Stimulated activated CD8-positive, alpha-beta memory T cell treated with anti-CD3 and anti-CD28 coated beads, Interleukin-15, amount 100 ng/mL, for 48 hours (primary cell): ENCODE data around the gene KCNK1.

Experiments used
- DNase-seq, 2 donors: peaks; one replicate each; pipeline ENCODE4 v3.0.0-alpha.2; 2020; ENCODE audit warnings: low read depth in 2 of 2

The KCNK1 gene

GRCh38 chr1:233613252-233614172, at the start of gene KCNK1:
TSS of gene KCNK1 (plus strand) at chr1:233614106. CDS start at chr1:233614172, 66 bp downstream.
- no peak for DNase-seq

GRCh38 chr1:233565313-233565712, 48.6 kb upstream of the KCNK1 start:
- DNase-seq = no peak

GRCh38 chr1:233566886-233567285, 47.0 kb upstream of the KCNK1 start:
- DNase-seq = no peak

- no peak for DNase-seq
Observed at GRCh38 chr1:233569636-233570035, 44.3 kb upstream of the KCNK1 start.

GRCh38 chr1:233570216-233570615, 43.7 kb upstream of the KCNK1 start:
- no peak for DNase-seq

- no peak for DNase-seq
Observed at GRCh38 chr1:233570706-233571105, 43.2 kb upstream of the KCNK1 start.

GRCh38 chr1:233572896-233573295, 41.0 kb upstream of the KCNK1 start:
- DNase-seq = no peak

- DNase-seq = no peak
Observed at GRCh38 chr1:233575450-233575849, 38.5 kb upstream of the KCNK1 start.

GRCh38 chr1:233582439-233582838, 31.5 kb upstream of the KCNK1 start:
- no peak for DNase-seq

GRCh38 chr1:233584376-233584775, 29.5 kb upstream of the KCNK1 start:
- DNase-seq = no peak

GRCh38 chr1:233584931-233585330, 29.0 kb upstream of the KCNK1 start:
- no peak for DNase-seq

- no peak for DNase-seq
Observed at GRCh38 chr1:233586301-233586700, 27.6 kb upstream of the KCNK1 start.

GRCh38 chr1:233587196-233587595, 26.7 kb upstream of the KCNK1 start:
- no peak for DNase-seq

GRCh38 chr1:233587958-233588799, 25.7 kb upstream of the KCNK1 start:
- no peak for DNase-seq

- DNase-seq = no peak
Observed at GRCh38 chr1:233597489-233597901, 16.4 kb upstream of the KCNK1 start.

GRCh38 chr1:233598891-233599541, 14.9 kb upstream of the KCNK1 start:
- DNase-seq = no peak

GRCh38 chr1:233599542-233600073, 14.3 kb upstream of the KCNK1 start:
- DNase-seq = no peak

GRCh38 chr1:233600488-233600887, 13.4 kb upstream of the KCNK1 start:
- no peak for DNase-seq

GRCh38 chr1:233603478-233603877, 10.4 kb upstream of the KCNK1 start:
- DNase-seq = no peak

- DNase-seq = no peak
Observed at GRCh38 chr1:233605205-233605604, 8.7 kb upstream of the KCNK1 start.

GRCh38 chr1:233606813-233607212, 7.1 kb upstream of the KCNK1 start:
- DNase-seq = no peak
